Kidney epithelial cell (primary cell): ENCODE measurements around the gene NXN. TPM values are rescaled to one million over a fixed set of nuclear protein-coding genes. Genes with fewer than 3 reads are reported as not detected.
"Not testable (repeated sequence)": the region's sequence is repeated elsewhere in the genome, so short reads cannot be mapped to it uniquely, and the experiment has no call there.

Experiments
- DNase-seq: peaks from one replicate; pipeline ENCODE4 v3.0.0-alpha.2; 2010; ENCODE audit warnings: low read depth
- H3K27me3 ChIP-seq: 2 replicates; pipeline ENCODE4 v1.6.0; 2011; ENCODE audit warnings: low read length; ENCODE audit not compliant: control insufficient read depth, insufficient read depth
- H3K36me3 ChIP-seq: 2 replicates; pipeline ENCODE4 v1.5.1; 2011; ENCODE audit warnings: low read length; ENCODE audit not compliant: control insufficient read depth, insufficient read depth
- H3K4me3 ChIP-seq: 2 replicates; pipeline ENCODE4 v1.5.1; 2011; ENCODE audit warnings: low read depth, mild to moderate bottlenecking, control low read depth, low read length
- total RNA-seq: library from RNA; depleted of rRNA; stranded (reverse); fragments of >200 nt; gene quantifications from 2 replicates; pipeline ENCODE4 v1.2.3, GENCODE V29; 2015
- TF ChIP-seq, protein P1 (sequence below): IDR thresholded peaks from 2 replicates; pipeline ENCODE4 v1.5.1; 2011; ENCODE audit warnings: mild to moderate bottlenecking, moderate library complexity, low read length, control low read depth, inconsistent platforms; ENCODE audit not compliant: insufficient read depth, poor library complexity, severe bottlenecking

NXN gene
- total RNA-seq, 1 donor from 2014 or later = 34.3 TPM

DNA sequence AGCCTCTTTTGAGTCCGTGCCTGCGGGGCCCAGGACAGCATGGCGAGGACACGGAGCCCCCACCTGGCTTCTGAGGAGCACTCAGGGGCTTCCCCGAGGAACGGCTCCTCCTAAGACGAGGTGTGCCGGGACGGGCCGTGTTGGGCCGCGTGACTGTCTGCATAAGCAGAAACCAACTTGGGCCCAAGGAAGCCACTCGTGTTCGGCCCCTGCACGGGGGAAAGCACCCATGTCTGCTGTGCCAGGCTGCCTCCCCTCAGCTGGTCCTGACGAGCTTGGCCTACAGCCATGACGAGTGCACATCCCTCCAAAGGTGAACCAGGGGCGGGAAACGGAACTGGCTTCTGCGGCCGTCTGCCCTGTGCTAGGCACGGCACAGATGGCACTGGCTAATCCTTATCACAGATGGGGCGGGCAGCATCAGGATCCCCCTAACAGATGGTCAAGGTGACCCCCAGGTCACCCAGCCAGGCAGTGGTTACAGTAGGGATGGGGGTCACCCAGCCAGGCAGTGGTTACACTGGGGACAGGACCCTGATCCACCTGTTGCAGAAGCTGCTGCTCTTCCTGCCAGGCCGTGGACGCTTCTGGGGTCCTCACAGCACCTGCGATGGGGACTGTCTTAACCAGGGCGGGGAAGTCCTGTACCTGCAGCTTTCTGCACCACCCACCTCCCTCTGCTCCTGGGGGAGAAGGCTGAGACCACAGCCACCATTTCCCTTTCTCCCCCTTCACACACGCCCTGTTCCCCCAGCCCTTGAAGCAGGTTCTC is 171.9 kb downstream of the NXN start:
- no peak for DNase-seq
- TF ChIP-seq, protein P1, sequence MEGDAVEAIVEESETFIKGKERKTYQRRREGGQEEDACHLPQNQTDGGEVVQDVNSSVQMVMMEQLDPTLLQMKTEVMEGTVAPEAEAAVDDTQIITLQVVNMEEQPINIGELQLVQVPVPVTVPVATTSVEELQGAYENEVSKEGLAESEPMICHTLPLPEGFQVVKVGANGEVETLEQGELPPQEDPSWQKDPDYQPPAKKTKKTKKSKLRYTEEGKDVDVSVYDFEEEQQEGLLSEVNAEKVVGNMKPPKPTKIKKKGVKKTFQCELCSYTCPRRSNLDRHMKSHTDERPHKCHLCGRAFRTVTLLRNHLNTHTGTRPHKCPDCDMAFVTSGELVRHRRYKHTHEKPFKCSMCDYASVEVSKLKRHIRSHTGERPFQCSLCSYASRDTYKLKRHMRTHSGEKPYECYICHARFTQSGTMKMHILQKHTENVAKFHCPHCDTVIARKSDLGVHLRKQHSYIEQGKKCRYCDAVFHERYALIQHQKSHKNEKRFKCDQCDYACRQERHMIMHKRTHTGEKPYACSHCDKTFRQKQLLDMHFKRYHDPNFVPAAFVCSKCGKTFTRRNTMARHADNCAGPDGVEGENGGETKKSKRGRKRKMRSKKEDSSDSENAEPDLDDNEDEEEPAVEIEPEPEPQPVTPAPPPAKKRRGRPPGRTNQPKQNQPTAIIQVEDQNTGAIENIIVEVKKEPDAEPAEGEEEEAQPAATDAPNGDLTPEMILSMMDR = no peak
- peaks cover 2% of the 10 kb centered on the region for H3K36me3 ChIP-seq

DNA sequence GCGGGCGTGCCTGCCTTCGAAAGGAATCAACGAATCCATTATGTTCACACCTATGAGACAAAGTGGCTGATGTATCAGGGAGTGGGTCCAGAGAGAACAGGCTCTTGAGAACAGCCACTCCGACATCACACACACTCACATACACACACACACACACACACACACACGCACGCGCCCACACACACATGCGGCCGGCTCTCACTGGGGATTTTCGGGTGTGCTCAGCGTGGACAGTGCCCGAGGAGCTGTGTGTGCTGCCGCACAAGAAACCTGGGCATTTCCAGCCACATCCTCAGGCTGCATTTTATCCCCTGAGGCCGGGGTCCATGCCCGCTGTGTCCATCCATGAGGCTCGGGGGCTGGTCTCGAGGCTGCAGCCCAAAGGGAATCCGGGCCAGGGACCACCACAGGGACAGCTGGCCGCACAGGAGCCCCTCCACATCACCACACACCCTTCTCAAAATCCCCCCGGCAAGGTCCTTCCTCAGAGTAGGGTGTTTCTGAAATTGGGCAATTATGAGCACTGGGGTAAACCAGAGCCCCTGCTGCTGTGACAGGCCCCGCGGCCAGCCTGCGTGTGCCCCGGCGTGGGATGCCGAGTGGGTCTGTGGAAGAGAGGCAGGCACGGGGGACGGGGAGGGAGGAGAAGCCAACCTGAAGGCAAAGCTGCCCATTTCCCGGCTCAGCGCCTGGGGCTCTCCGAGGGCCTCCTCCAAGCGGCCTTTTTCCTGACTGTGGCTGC is 172.6 kb downstream of the NXN start:
- Histone ChIP-seq H3K4me3 (no peak overlapping the region), H3K27me3 (no peaks in the 10 kb centered on the region), H3K36me3 (peaks cover 2% of the 10 kb centered on the region)
- DNase-seq = no peak
- TF ChIP-seq, protein P1 = no peak

More for the DNA sequence above, 171.9 kb downstream of the NXN start:
- Histone ChIP-seq H3K27me3 (no peaks in the 10 kb centered on the region), H3K4me3 (no peak overlapping the region)

DNA sequence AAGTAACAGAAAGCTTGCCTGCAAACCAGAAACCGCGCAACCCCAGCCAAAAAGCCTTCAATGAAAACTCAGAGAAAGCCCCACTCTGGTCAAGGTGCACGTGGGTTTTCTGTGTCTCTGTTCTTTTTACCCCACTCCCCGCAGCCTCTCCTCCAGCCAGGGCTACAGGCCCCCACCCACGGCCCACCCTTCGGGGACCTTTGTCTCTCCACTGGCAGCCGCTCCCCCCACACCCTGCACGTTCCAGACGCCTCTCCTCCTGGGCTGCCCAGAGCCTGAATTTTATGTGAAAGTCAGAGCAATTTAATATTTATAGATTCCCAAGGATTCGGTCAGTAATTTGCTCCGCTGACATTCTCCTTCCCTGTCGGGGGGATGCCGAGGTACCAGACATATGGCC is 173.2 kb downstream of the NXN start:
- Histone ChIP-seq H3K4me3 (no peak overlapping the region), H3K27me3 (no peaks in the 10 kb centered on the region), H3K36me3 (peaks cover 2% of the 10 kb centered on the region)
- DNase-seq = no peak
- TF ChIP-seq, protein P1 = no peak

DNA sequence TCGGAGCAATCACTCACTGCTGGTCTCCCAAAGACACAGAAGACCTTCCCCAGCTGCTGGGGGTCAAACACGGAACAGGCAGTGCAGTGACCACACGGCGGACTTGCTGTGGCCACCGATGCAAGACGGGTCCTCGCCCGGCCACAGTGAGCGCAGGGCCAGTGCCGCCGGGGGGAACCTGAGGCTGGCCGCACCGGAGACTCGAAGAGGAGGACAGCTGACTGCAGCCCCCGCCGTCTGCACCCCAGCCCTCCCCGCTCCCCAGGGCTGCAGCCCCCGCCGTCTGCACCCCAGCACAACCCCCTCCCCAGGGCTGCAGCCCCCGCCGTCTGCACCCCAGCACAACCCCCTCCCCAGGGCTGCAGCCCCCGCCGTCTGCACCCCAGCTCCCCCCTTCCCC is 173.7 kb downstream of the NXN start:
- not testable (repeated sequence) for H3K36me3 ChIP-seq, H3K4me3 ChIP-seq, DNase-seq, H3K27me3 ChIP-seq

DNA sequence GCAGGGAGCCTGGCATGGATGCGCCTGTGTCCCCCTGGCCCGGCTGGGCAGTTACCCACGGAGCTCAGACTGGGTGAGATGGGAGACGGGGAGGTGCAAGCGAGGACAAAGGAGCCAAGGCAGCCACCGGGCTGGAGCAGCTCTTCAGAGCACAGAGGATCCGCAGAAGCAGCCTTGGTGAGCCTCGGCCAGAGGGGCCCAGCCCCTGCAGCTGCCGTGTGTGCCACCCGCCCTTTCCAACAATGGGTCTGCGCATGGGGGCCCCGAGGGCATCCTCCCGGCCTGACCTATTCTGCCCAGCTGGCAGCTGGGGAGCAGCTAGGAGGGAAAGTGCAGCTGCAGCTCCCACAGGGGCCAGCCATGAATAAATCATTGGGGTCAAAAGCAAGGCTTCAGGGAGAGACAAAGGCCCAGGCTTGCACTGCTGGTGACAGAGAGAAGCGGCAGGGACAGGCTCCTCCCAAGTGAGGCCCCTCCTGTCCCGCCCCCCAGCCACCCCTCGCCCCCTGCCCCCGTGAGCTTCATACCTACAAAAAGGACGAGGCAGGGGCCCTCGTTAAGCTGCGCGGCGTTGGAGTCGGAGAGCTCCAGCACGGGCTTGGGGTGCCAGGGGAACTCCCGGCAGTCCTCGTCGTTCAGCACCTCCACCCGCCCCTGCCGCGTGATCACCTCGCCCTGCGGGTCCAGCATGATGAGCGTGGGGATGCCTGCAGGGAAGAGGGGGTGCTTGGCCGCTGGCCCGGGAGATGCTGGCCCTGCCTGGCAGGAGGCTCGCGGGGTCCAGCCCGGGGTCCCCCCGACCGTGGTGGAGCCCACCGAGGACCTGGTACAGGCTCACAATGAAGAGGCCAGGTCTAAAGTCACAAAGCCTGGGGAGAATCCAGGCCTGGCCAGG is 174.8 kb downstream of the NXN start:
- Histone ChIP-seq H3K4me3 (no peak overlapping the region), H3K36me3 (no peaks in the 10 kb centered on the region), H3K27me3 (no peaks in the 10 kb centered on the region)
- DNase-seq = no peak
- TF ChIP-seq, protein P1 = no peak
